Mesenchymal stem cell (in vitro differentiated cells and primary cell): ENCODE results near the gene UNC13B.
A peak's percentile ranks its signal among the peaks of the same experiment; 100 is the strongest.
"Not testable (repeated sequence)": the region's sequence is repeated elsewhere in the genome, so short reads cannot be mapped to it uniquely, and the experiment has no call there.

Experiments
- DNase-seq: peaks from one replicate; pipeline ENCODE4 v3.0.0-alpha.2; 2013
- H2AFZ ChIP-seq: one replicate; pipeline ENCODE4 v1.6.1; 2013; ENCODE audit warnings: low read depth, mild to moderate bottlenecking, control low read depth, inconsistent platforms, low read length, moderate library complexity
- H2AK5ac ChIP-seq: 2 replicates; pipeline ENCODE4 v1.6.1; 2013; ENCODE audit warnings: low read length, moderate library complexity, mild to moderate bottlenecking, inconsistent platforms; ENCODE audit not compliant: severe bottlenecking
- H2BK120ac ChIP-seq: one replicate; pipeline ENCODE4 v1.6.1; 2013; ENCODE audit warnings: low read depth, mild to moderate bottlenecking, inconsistent platforms, low read length, moderate library complexity
- H2BK12ac ChIP-seq, 2 experiments: one replicate each; pipeline ENCODE4 v1.6.1; 2013; ENCODE audit warnings: inconsistent platforms in 2 of 2, low read length in 2 of 2, mild to moderate bottlenecking in 2 of 2, moderate library complexity in 2 of 2, control low read depth in 1 of 2
- H2BK15ac ChIP-seq: one replicate; pipeline ENCODE4 v1.6.1; 2013; ENCODE audit warnings: mild to moderate bottlenecking, low read depth, inconsistent platforms; ENCODE audit not compliant: poor library complexity, severe bottlenecking
- H2BK5ac ChIP-seq: 2 replicates; pipeline ENCODE4 v1.6.1; 2013; ENCODE audit warnings: low read depth, mild to moderate bottlenecking, low read length, control low read depth, inconsistent platforms; ENCODE audit not compliant: poor library complexity, severe bottlenecking
- H3K14ac ChIP-seq, 2 experiments: one replicate each; pipeline ENCODE4 v1.6.1; 2013; ENCODE audit warnings: inconsistent platforms in 2 of 2, low read length in 2 of 2, control low read depth in 1 of 2, mild to moderate bottlenecking in 1 of 2, moderate library complexity in 1 of 2
- H3K18ac ChIP-seq, 2 experiments: one replicate each; pipeline ENCODE4 v1.6.1; 2013; ENCODE audit warnings: inconsistent platforms in 2 of 2, low read length in 2 of 2, control low read depth in 1 of 2, low read depth in 1 of 2, mild to moderate bottlenecking in 1 of 2
- H3K23ac ChIP-seq, 2 experiments: one replicate each; pipeline ENCODE4 v1.6.1; 2013; ENCODE audit warnings: inconsistent platforms in 2 of 2, low read length in 2 of 2, mild to moderate bottlenecking in 2 of 2, moderate library complexity in 2 of 2, control low read depth in 1 of 2
- H3K27ac ChIP-seq: 2 replicates; pipeline ENCODE4 v1.5.1; 2013; ENCODE audit warnings: mild to moderate bottlenecking, moderate library complexity, low read length, control low read depth, inconsistent platforms; ENCODE audit not compliant: poor library complexity, severe bottlenecking
- H3K27me3 ChIP-seq, 2 experiments: 2 replicates each; pipeline versions ENCODE4 v1.6.1 to v1.7.0; 2013; ENCODE audit warnings: low read length in 2 of 2, mild to moderate bottlenecking in 2 of 2, moderate library complexity in 2 of 2, control low read depth in 1 of 2, inconsistent platforms in 1 of 2; ENCODE audit not compliant: control insufficient read depth in 1 of 2, insufficient read depth in 1 of 2
- H3K36me3 ChIP-seq, 2 experiments: 2 replicates each; pipeline versions ENCODE4 v1.6.1 to v1.7.0; 2013; ENCODE audit warnings: low read length in 2 of 2, control low read depth in 1 of 2, inconsistent platforms in 1 of 2, low read depth in 1 of 2, mild to moderate bottlenecking in 1 of 2; ENCODE audit not compliant: insufficient read depth in 2 of 2, control insufficient read depth in 1 of 2
- H3K4ac ChIP-seq, 2 experiments: one replicate each; pipeline ENCODE4 v1.6.1; 2013; ENCODE audit warnings: inconsistent platforms in 2 of 2, low read length in 2 of 2, mild to moderate bottlenecking in 2 of 2, moderate library complexity in 2 of 2, control low read depth in 1 of 2, low read depth in 1 of 2
- H3K4me1 ChIP-seq: 2 replicates; pipeline ENCODE4 v1.6.1; 2013; ENCODE audit warnings: low read depth, low read length, control low read depth; ENCODE audit not compliant: control insufficient read depth, insufficient read depth
- H3K4me2 ChIP-seq: 2 replicates; pipeline ENCODE4 v1.6.1; 2013; ENCODE audit warnings: low read length, mild to moderate bottlenecking, inconsistent platforms; ENCODE audit not compliant: poor library complexity, severe bottlenecking
- H3K4me3 ChIP-seq, 2 experiments: 2 replicates each; pipeline versions ENCODE4 v1.5.1 to v1.7.0; 2013; ENCODE audit warnings: low read length in 2 of 2, mild to moderate bottlenecking in 2 of 2, control low read depth in 1 of 2, low read depth in 1 of 2; ENCODE audit not compliant: insufficient read depth in 1 of 2
- H3K79me1 ChIP-seq: replicated peaks from 2 replicates; pipeline ENCODE4 v1.6.1; 2013; ENCODE audit warnings: mild to moderate bottlenecking, control low read depth, low read length, inconsistent platforms; ENCODE audit not compliant: poor library complexity, severe bottlenecking
- H3K9ac ChIP-seq: 2 replicates; pipeline ENCODE4 v1.7.0; 2013; ENCODE audit warnings: mild to moderate bottlenecking, low read length, moderate library complexity
- H3K9me3 ChIP-seq: 2 replicates; pipeline ENCODE4 v1.7.0; 2013; ENCODE audit warnings: mild to moderate bottlenecking, low read length; ENCODE audit not compliant: control insufficient read depth
- H4K8ac ChIP-seq: one replicate; pipeline ENCODE4 v1.6.1; 2013; ENCODE audit warnings: inconsistent platforms, mild to moderate bottlenecking, low read length, moderate library complexity
- H4K91ac ChIP-seq: one replicate; pipeline ENCODE4 v1.6.1; 2013; ENCODE audit warnings: mild to moderate bottlenecking, low read length, inconsistent platforms
- WGBS: methylation state at CpG from one replicate; pipeline ENCODE4 v1.1.7; 2013; ENCODE audit warnings: mixed read lengths; 5-methylcytosine and 5-hydroxymethylcytosine counted together

Gene UNC13B

GRCh38 chr9:35406183-35406959 is 244.6 kb downstream of the UNC13B start:
- H2BK120ac ChIP-seq = no peak overlapping the region
- H3K9me3 ChIP-seq = no peaks in the 10 kb centered on the region
- H2AK5ac ChIP-seq = no peak overlapping the region
- H2AFZ ChIP-seq = no peak overlapping the region
- no peak overlapping the region for H3K4me2 ChIP-seq
- H3K27me3 ChIP-seq = peaks cover 0 to 7% of the 10 kb centered on the region in 2 experiments
- no peak overlapping the region for H3K14ac ChIP-seq
- WGBS = 29% methylated on average over 28 of the region's 28 CpGs
- no peak overlapping the region for H4K8ac ChIP-seq
- no peak overlapping the region for H3K27ac ChIP-seq
- DNase-seq = peak; percentile 2
- no peak overlapping the region for H2BK12ac ChIP-seq
- no peak overlapping the region for H2BK5ac ChIP-seq
- H3K4me3 ChIP-seq = no peak overlapping the region
- no peaks in the 10 kb centered on the region for H3K79me1 ChIP-seq
- H3K4me1 ChIP-seq = no peaks in the 10 kb centered on the region
- H3K18ac ChIP-seq = no peak overlapping the region
- peaks cover 10 to 35% of the 10 kb centered on the region in 2 experiments for H3K36me3 ChIP-seq
- H3K23ac ChIP-seq = no peak overlapping the region
- H3K4ac ChIP-seq = no peak overlapping the region
- H2BK15ac ChIP-seq = no peak overlapping the region
- no peak overlapping the region for H3K9ac ChIP-seq
- no peak overlapping the region for H4K91ac ChIP-seq

- H3K9ac ChIP-seq = no peak overlapping the region
- no peaks in the 10 kb centered on the region for H3K79me1 ChIP-seq
- no peak overlapping the region for H3K4me2 ChIP-seq
- WGBS = no CpG with 5 or more reads among the region's 3 CpGs
- peaks cover 0 to 7% of the 10 kb centered on the region in 2 experiments for H3K27me3 ChIP-seq
- H4K91ac ChIP-seq = no peak overlapping the region
- H3K4me1 ChIP-seq = no peaks in the 10 kb centered on the region
- no peak for DNase-seq
- H4K8ac ChIP-seq = no peak overlapping the region
- no peaks in the 10 kb centered on the region for H3K9me3 ChIP-seq
- H3K36me3 ChIP-seq = peaks cover 10 to 24% of the 10 kb centered on the region in 2 experiments
- H3K18ac ChIP-seq = no peak overlapping the region
- H2BK5ac ChIP-seq = no peak overlapping the region
- H2BK12ac ChIP-seq = no peak overlapping the region
- no peak overlapping the region for H3K4ac ChIP-seq
- no peak overlapping the region for H3K27ac ChIP-seq
- H3K23ac ChIP-seq = no peak overlapping the region
- no peak overlapping the region for H2AFZ ChIP-seq
- no peak overlapping the region for H2AK5ac ChIP-seq
- H2BK15ac ChIP-seq = no peak overlapping the region
- H2BK120ac ChIP-seq = no peak overlapping the region
- H3K4me3 ChIP-seq = no peak overlapping the region
- H3K14ac ChIP-seq = no peak overlapping the region
These were observed 246.0 kb downstream of the UNC13B start for GRCh38 chr9:35407846-35408245.

- H3K27me3 ChIP-seq, H3K27ac ChIP-seq, H3K4me2 ChIP-seq, DNase-seq, H3K79me1 ChIP-seq, H3K9me3 ChIP-seq, H3K23ac ChIP-seq, H2BK120ac ChIP-seq, H3K4me1 ChIP-seq, H2BK15ac ChIP-seq, H2BK12ac ChIP-seq, H3K18ac ChIP-seq, H3K9ac ChIP-seq, H4K8ac ChIP-seq, H2AFZ ChIP-seq, H2AK5ac ChIP-seq, H3K36me3 ChIP-seq, H2BK5ac ChIP-seq, H3K14ac ChIP-seq, H3K4ac ChIP-seq, H3K4me3 ChIP-seq, H4K91ac ChIP-seq: not testable (repeated sequence)
- WGBS = 95% methylated on average over 4 of the region's 5 CpGs
These were observed 247.6 kb downstream of the UNC13B start for GRCh38 chr9:35409434-35409833.

- no peaks in the 10 kb centered on the region for H3K9me3 ChIP-seq
These were observed 253.1 kb downstream of the UNC13B start for GRCh38 chr9:35414889-35415288.

More at GRCh38 chr9:35414889-35415288, 253.1 kb downstream of the UNC13B start:
- H3K18ac ChIP-seq = no peak overlapping the region
- no peaks in the 10 kb centered on the region for H3K4me1 ChIP-seq
- H3K27ac ChIP-seq = no peak overlapping the region
- H3K36me3 ChIP-seq = no peaks in the 10 kb centered on the region
- no peak overlapping the region for H4K8ac ChIP-seq
- WGBS = 70% methylated on average over 1 of the region's 1 CpG
- H2AK5ac ChIP-seq = no peak overlapping the region
- no peak overlapping the region for H3K9ac ChIP-seq
- no peaks in the 10 kb centered on the region for H3K79me1 ChIP-seq
- no peak overlapping the region for H2BK15ac ChIP-seq
- no peak overlapping the region for H4K91ac ChIP-seq
- no peak overlapping the region for H2AFZ ChIP-seq
- no peak overlapping the region for H3K4me2 ChIP-seq
- no peak overlapping the region for H2BK120ac ChIP-seq
- H2BK5ac ChIP-seq = no peak overlapping the region
- H2BK12ac ChIP-seq = no peak overlapping the region
- no peak overlapping the region for H3K4ac ChIP-seq
- H3K27me3 ChIP-seq = peaks cover 0 to 5% of the 10 kb centered on the region in 2 experiments
- H3K4me3 ChIP-seq = no peak overlapping the region
- DNase-seq = no peak
- no peak overlapping the region for H3K23ac ChIP-seq
- no peak overlapping the region for H3K14ac ChIP-seq
